H7 (cell line): Measurements from ENCODE around the gene SIM2. TPM values are rescaled to one million over a fixed set of nuclear protein-coding genes. Genes with fewer than 3 reads are reported as not detected.

ENCODE experiments used
- DNase-seq: peaks from one replicate; pipeline ENCODE4 v3.0.0; 2012
- H3K27me3 ChIP-seq: 2 replicates; pipeline ENCODE4 v1.6.0; 2011; ENCODE audit warnings: mild to moderate bottlenecking, low read length; ENCODE audit not compliant: control insufficient read depth, insufficient read depth
- H3K36me3 ChIP-seq: replicated peaks from 2 replicates; pipeline ENCODE4 v1.5.1; 2011; ENCODE audit warnings: low read length; ENCODE audit not compliant: control insufficient read depth, insufficient read depth
- H3K4me3 ChIP-seq: 2 replicates; pipeline ENCODE4 v1.5.1; 2011; ENCODE audit warnings: low read depth, mild to moderate bottlenecking, control low read depth, low read length, moderate library complexity; ENCODE audit not compliant: insufficient read depth
- total RNA-seq: library from RNA; depleted of rRNA; stranded (reverse); fragments of >200 nt; shearing (Covaris generic); gene quantifications from 2 replicates; pipeline ENCODE4 v1.2.3, GENCODE V29; 2014

Gene SIM2
- total RNA-seq, 1 experiment from 2014 or later: 0.07 TPM

DNA sequence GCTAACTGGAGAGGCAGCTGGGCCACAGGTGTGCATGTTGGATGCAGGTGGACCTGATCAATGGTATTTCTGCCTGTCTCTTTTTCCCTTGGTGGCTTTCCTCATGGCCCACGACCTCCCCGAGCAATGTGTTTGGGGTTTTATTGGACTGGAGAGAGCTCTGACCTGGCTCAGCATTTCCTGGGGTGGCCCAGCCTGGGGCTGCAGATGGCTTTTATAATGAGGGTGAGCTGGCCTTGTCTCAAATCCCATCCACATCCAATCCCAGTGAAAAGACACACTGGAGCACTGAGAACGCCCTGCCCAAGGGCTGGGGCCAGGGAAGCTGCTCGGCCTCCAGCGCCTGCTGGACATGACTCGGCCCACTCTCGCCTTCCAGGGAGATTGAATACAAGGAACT, 44.1 kb downstream of the SIM2 start:
- Histone ChIP-seq H3K36me3 (no peaks in the 10 kb centered on the region), H3K27me3 (peaks cover 5% of the 10 kb centered on the region), H3K4me3 (no peak overlapping the region)
- DNase-seq: no peak

- DNase-seq: peak; percentile 44
- H3K27me3 ChIP-seq: peaks cover 10% of the 10 kb centered on the region
- no peaks in the 10 kb centered on the region for H3K36me3 ChIP-seq
- no peak overlapping the region for H3K4me3 ChIP-seq
Measured at GRCh38 chr21:36743446-36743845, 44.5 kb downstream of the SIM2 start.

DNA sequence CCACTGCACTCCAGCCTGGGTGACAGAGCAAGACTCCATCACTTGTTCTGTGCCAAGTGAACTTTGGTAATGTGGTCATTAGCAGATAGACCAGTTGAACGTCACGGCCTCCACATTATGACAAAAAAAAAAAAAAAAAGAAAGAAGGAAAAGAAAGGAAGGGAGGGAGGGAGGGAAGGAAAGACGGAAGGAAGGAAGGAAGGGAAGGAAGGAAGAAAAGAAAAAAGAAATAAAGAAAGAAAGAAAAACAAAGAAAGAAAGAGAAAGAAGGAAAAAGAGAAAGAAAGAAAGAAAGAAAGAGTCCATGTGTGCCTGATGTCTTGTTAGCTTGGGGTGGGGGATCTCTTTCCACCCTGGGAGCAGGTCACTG, 45.3 kb downstream of the SIM2 start:
- no peak for DNase-seq
- Histone ChIP-seq H3K4me3 (no peak overlapping the region), H3K36me3 (no peaks in the 10 kb centered on the region), H3K27me3 (peaks cover 17% of the 10 kb centered on the region)

DNA sequence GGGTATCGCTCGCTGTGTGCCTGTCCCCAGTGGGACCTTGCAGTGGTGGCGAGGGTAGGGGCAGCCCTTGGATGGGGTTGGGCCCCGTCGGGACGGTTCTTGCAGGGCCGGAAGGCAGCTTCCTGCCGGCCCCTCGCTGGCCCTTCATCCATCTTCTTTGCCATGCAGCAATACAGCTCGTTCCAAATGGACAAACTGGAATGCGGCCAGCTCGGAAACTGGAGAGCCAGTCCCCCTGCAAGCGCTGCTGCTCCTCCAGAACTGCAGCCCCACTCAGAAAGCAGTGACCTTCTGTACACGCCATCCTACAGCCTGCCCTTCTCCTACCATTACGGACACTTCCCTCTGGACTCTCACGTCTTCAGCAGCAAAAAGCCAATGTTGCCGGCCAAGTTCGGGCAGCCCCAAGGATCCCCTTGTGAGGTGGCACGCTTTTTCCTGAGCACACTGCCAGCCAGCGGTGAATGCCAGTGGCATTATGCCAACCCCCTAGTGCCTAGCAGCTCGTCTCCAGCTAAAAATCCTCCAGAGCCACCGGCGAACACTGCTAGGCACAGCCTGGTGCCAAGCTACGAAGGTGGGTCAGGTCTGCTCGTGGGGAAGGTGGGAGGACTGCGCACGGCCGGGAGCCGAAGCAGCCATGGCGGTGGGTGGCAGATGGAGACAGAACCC, 45.8 kb downstream of the SIM2 start:
- H3K4me3 ChIP-seq: no peak overlapping the region
- peak; percentile 60 for DNase-seq
- H3K36me3 ChIP-seq: no peaks in the 10 kb centered on the region
- peaks cover 17% of the 10 kb centered on the region for H3K27me3 ChIP-seq

DNA sequence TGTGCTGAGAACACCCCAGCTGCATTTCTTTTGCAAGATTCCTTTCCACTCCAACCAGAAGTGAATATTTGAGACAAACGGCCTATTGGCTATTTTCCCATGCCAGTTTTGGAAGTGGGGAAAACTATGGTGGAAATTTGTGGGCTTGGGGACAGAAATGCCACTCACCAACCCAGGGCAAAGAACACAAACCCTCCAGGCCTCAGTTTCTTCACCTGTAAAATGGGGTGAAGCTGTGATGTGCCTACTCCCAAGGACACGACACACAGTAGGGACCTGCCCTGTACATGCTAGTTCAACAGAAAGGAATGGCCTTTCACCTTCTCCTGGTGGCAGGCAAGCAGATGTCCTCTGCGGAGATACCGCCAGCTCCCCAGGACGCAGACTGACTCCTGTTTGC, 46.5 kb downstream of the SIM2 start:
- no peak overlapping the region for H3K4me3 ChIP-seq
- DNase-seq: no peak
- H3K36me3 ChIP-seq: no peaks in the 10 kb centered on the region
- peaks cover 17% of the 10 kb centered on the region for H3K27me3 ChIP-seq

DNA sequence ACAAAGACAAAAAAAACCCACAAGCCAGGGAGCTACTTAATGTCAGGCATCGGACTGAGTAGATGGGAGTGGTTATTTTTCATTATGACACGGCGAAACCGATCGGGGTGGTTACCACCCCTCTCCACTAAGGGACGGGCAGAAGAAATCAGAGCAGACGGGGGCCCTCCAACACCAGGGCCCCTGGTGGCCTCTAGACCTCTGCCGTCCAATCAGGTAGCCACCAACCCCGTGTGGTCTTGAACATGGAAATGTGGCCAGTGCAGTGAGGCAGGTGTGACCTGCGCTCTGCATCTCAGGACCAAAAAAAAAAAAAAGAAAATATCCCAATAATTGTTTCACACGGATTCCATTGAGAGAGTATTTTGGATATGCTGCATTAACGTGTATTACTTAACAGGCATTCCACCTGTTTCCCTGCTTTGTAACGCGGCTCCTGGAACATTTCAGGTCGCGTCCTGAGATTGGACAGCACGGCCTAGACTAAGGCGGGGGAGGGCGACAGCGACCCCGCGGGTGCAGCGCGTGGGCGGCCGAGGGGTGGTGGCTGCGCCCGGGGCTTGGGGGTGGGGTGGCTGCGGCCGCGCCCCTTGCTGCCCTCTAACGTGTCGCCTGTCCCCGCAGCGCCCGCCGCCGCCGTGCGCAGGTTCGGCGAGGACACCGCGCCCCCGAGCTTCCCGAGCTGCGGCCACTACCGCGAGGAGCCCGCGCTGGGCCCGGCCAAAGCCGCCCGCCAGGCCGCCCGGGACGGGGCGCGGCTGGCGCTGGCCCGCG, 48.3 kb downstream of the SIM2 start:
- DNase-seq: peak; percentile 82
- peak overlapping the region; percentile 42 for H3K4me3 ChIP-seq
- H3K27me3 ChIP-seq: peaks cover 17% of the 10 kb centered on the region
- no peaks in the 10 kb centered on the region for H3K36me3 ChIP-seq

- peaks cover 17% of the 10 kb centered on the region for H3K27me3 ChIP-seq
- peak overlapping the region; percentile 53 for H3K4me3 ChIP-seq
- peak; percentile 97 for DNase-seq
- no peaks in the 10 kb centered on the region for H3K36me3 ChIP-seq
Measured at GRCh38 chr21:36747815-36748383, 49.0 kb downstream of the SIM2 start.

GRCh38 chr21:36749935-36750575, 51.1 kb downstream of the SIM2 start:
- Histone ChIP-seq H3K36me3 (no peaks in the 10 kb centered on the region), H3K27me3 (peaks cover 17% of the 10 kb centered on the region), H3K4me3 (no peak overlapping the region; the same call in 1 of the 2 replicates)
- peak; percentile 84 for DNase-seq

DNA sequence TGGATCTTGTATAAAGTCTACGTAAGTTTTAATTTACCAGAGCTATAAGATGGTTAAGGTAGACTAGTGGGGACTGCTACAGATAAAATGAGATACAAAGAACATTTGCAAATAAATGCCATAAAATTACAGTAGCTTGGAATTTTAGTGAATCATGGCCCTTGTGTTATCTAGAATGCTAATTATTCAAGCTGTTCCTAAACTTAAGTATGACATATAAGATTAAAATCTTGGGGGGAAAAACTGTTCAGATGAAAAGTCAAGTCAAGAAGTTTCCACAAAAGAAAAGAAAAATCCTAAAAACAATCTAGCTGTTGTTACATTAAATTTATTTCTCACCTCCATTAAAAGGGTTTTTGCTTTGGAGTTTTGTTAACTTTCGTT, 51.7 kb downstream of the SIM2 start:
- Histone ChIP-seq H3K4me3 (no peak overlapping the region), H3K27me3 (peaks cover 17% of the 10 kb centered on the region), H3K36me3 (no peaks in the 10 kb centered on the region)
- no peak for DNase-seq

DNA sequence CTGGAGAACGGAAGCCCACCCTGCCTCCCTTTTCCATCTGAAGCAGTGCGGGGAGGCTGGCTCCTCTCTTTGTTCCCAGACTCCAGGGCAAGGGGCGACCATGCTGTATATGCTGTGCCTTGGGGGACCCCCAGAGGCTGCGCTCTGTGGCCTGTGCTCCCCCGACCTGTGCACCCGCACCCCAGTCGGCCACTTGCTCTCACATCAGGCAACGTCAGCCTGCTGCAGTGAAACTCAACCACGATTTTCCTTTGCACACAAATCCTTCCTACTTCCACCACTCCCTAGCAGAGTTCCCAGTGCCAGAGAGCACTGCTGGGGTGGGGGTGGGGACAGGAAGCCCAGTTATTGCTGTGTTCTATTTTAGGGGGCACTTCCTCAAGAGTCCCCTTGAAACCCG, 52.5 kb downstream of the SIM2 start:
- Histone ChIP-seq H3K4me3 (no peak overlapping the region), H3K36me3 (no peaks in the 10 kb centered on the region), H3K27me3 (peaks cover 15% of the 10 kb centered on the region)
- DNase-seq: peak; percentile 38

GRCh38 chr21:36753556-36753955, 54.6 kb downstream of the SIM2 start:
- no peaks in the 10 kb centered on the region for H3K36me3 ChIP-seq
- DNase-seq: no peak
- no peak overlapping the region for H3K4me3 ChIP-seq
- H3K27me3 ChIP-seq: peaks cover 6% of the 10 kb centered on the region

DNA sequence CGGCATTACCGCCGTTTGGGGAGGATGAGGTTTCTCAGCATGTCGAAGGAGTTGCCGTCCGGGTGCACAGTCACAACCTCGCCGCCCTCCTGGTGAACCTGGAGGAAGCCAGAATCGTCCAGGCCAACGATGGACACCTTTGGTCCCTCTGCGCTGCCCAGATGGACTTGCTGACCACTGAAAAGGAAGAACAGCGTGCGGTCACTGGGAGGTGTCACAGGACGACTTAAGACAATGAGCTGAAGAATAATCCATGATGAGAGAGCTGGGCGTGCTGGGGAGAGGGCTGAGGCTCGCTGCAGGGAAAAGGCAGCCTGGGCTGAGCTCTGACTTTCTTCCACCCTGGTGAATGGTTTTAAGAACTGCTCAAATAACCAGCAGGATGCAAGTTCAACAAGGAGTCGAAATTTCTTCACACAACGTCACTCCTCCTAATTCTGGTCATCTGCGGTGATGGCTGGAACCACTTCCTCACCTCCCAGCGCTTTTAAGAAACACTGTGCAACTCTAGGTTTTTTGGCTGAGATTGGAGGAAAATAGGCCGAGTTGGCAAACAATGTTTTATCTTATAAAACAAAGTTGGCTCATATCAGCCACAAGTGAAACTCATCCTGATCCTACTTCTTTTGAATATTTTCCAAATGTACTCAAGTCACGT, 55.5 kb downstream of the SIM2 start:
- DNase-seq: no peak
- no peaks in the 10 kb centered on the region for H3K36me3 ChIP-seq
- H3K27me3 ChIP-seq: no peaks in the 10 kb centered on the region
- H3K4me3 ChIP-seq: no peak overlapping the region

DNA sequence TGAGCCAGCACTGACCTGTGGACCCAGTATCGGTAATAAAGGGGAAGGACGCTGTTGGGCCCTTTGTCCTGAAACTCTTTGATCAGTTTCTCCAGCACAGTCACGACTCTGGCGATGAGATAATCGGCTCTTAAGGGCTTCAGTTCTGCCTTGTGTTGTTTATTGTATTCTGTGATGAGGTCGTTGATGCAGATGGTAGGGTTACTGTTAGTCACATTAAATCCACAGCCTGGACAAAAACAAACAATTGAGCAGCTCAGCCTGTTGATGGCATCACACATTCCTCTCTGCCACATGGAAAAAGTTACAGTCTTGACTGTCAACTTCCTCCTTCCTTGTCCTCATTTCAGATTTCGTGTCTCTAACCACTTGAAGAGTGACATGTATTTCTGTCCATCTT, 57.6 kb downstream of the SIM2 start:
- Histone ChIP-seq H3K36me3 (no peaks in the 10 kb centered on the region), H3K27me3 (no peaks in the 10 kb centered on the region), H3K4me3 (no peak overlapping the region)
- no peak for DNase-seq

DNA sequence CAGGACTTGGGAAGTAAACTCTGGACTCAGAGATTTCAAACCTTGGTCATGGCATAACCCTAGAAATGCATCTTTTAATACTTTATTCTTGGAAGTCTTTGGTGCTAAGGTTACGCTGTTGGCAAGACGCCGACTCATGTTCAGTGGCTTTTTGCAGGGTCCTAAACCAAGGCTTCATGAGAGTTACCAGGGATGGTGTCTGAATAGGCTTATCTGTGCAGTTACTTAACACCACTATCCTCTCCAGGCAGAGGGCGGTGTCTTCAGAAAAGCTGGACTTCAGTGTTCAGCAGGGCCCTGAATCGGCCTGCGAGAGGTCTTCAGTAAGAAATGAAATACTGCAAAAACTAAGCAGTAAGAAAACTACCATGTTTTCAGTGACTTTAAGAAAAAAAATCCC, 58.3 kb downstream of the SIM2 start:
- DNase-seq: no peak

More for the DNA sequence above, 58.3 kb downstream of the SIM2 start:
- no peak overlapping the region for H3K4me3 ChIP-seq
- no peaks in the 10 kb centered on the region for H3K36me3 ChIP-seq
- H3K27me3 ChIP-seq: no peaks in the 10 kb centered on the region
